Neural progenitor cell (in vitro differentiated cells): ENCODE data around the gene POU6F2. TPM values are rescaled to one million over a fixed set of nuclear protein-coding genes. Genes with fewer than 3 reads are reported as not detected.

Experiments
- DNase-seq: peaks from one replicate; pipeline ENCODE4 v3.0.0-alpha.2; 2016; ENCODE audit warnings: low spot score
- H2AFZ ChIP-seq: fragments of 200-600 bp; sonication (generic); replicated peaks from 2 replicates; pipeline ENCODE4 v1.6.1; 2016; ENCODE audit warnings: antibody characterized with exemption
- H3F3A ChIP-seq: fragments of 200-600 bp; sonication (generic); 2 replicates; pipeline ENCODE4 v1.6.1; 2016; ENCODE audit warnings: antibody characterized with exemption, low read depth
- H3K27ac ChIP-seq: fragments of 200-600 bp; sonication (generic); 2 replicates; pipeline ENCODE4 v1.5.1; 2016; ENCODE audit warnings: mild to moderate bottlenecking
- H3K27me3 ChIP-seq: fragments of 200-600 bp; sonication (generic); 2 replicates; pipeline ENCODE4 v1.6.1; 2016; ENCODE audit warnings: mild to moderate bottlenecking, moderate library complexity
- H3K36me3 ChIP-seq: fragments of 200-600 bp; sonication (generic); 2 replicates; pipeline ENCODE4 v1.5.1; 2016
- H3K4me1 ChIP-seq: fragments of 200-600 bp; sonication (generic); 2 replicates; pipeline ENCODE4 v1.6.1; 2016; ENCODE audit warnings: mixed run types
- H3K4me2 ChIP-seq: fragments of 200-600 bp; sonication (generic); 2 replicates; pipeline ENCODE4 v1.6.1; 2016
- H3K4me3 ChIP-seq: fragments of 200-600 bp; sonication (generic); 2 replicates; pipeline ENCODE4 v1.5.1; 2016
- H3K79me2 ChIP-seq: fragments of 200-600 bp; sonication (generic); 2 replicates; pipeline ENCODE4 v1.6.1; 2016; ENCODE audit warnings: low read depth
- H3K9ac ChIP-seq: fragments of 200-600 bp; sonication (generic); 2 replicates; pipeline ENCODE4 v1.6.1; 2016
- H3K9me3 ChIP-seq: fragments of 200-600 bp; sonication (generic); 2 replicates; pipeline ENCODE4 v1.5.1; 2016; ENCODE audit warnings: low read depth
- H4K20me1 ChIP-seq: fragments of 200-600 bp; sonication (generic); 2 replicates; pipeline ENCODE4 v1.6.1; 2016; ENCODE audit warnings: low read depth
- H3K27ac Mint-ChIP-seq: 3 replicates; pipeline ENCODE4 v1.8.0; 2021; ENCODE audit warnings: mixed read lengths
- H3K27me3 Mint-ChIP-seq: 2 replicates; pipeline ENCODE4 v1.8.0; 2022; ENCODE audit warnings: low read depth, mild to moderate bottlenecking, inconsistent platforms, moderate library complexity, mixed read lengths; ENCODE audit not compliant: insufficient read depth
- H3K36me3 Mint-ChIP-seq: 3 replicates; pipeline ENCODE4 v1.8.0; 2021; ENCODE audit warnings: mixed read lengths
- H3K4me1 Mint-ChIP-seq: 3 replicates; pipeline ENCODE4 v1.8.0; 2021; ENCODE audit warnings: mixed read lengths
- H3K4me3 Mint-ChIP-seq: 3 replicates; pipeline ENCODE4 v1.8.0; 2021; ENCODE audit warnings: mild to moderate bottlenecking, moderate library complexity, mixed read lengths
- H3K9me3 Mint-ChIP-seq: 3 replicates; pipeline ENCODE4 v1.8.0; 2020; ENCODE audit warnings: mixed read lengths
- EZH2 ChIP-seq: fragments of 200-600 bp; sonication (generic); IDR thresholded peaks from 2 replicates; pipeline ENCODE4 v1.6.1; 2017; ENCODE audit warnings: antibody characterized with exemption, mild to moderate bottlenecking, moderate library complexity
- EZH2phosphoT487 ChIP-seq: fragments of 200-600 bp; sonication (generic); IDR thresholded peaks from 2 replicates; pipeline ENCODE4 v1.6.1; 2017; ENCODE audit warnings: antibody characterized with exemption
- total RNA-seq: library from RNA; depleted of rRNA; stranded (reverse); fragments of >200 nt; gene quantifications from 2 replicates; pipeline ENCODE4 v1.2.3, GENCODE V29; 2015; ENCODE audit warnings: low replicate concordance
- TF ChIP-seq, protein P1 (sequence below): fragments of 200-600 bp; sonication (generic); IDR thresholded peaks from 2 replicates; pipeline ENCODE4 v1.5.1; 2017; ENCODE audit warnings: antibody characterized with exemption, mild to moderate bottlenecking

Gene POU6F2
- total RNA-seq, 1 donor from 2014 or later, result 3.4 TPM

GRCh38 chr7:39130857-39131526 is 153.3 kb downstream of the POU6F2 start:
- TF ChIP-seq EZH2, result no peak
- TF ChIP-seq, protein P1, sequence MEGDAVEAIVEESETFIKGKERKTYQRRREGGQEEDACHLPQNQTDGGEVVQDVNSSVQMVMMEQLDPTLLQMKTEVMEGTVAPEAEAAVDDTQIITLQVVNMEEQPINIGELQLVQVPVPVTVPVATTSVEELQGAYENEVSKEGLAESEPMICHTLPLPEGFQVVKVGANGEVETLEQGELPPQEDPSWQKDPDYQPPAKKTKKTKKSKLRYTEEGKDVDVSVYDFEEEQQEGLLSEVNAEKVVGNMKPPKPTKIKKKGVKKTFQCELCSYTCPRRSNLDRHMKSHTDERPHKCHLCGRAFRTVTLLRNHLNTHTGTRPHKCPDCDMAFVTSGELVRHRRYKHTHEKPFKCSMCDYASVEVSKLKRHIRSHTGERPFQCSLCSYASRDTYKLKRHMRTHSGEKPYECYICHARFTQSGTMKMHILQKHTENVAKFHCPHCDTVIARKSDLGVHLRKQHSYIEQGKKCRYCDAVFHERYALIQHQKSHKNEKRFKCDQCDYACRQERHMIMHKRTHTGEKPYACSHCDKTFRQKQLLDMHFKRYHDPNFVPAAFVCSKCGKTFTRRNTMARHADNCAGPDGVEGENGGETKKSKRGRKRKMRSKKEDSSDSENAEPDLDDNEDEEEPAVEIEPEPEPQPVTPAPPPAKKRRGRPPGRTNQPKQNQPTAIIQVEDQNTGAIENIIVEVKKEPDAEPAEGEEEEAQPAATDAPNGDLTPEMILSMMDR, result no peak
- TF ChIP-seq EZH2phosphoT487, result no peak
- no peak overlapping the region for H3K27ac Mint-ChIP-seq
- Histone ChIP-seq H3K9me3 (no peaks in the 10 kb centered on the region), H3K9ac (no peak overlapping the region), H3F3A (peaks cover 7% of the 10 kb centered on the region), H3K27ac (no peak overlapping the region), H3K4me1 (peaks cover 22% of the 10 kb centered on the region), H3K4me2 (no peak overlapping the region), H2AFZ (no peak overlapping the region), H4K20me1 (peaks cover 5% of the 10 kb centered on the region), H3K79me2 (no peaks in the 10 kb centered on the region), H3K4me3 (no peak overlapping the region), H3K27me3 (no peaks in the 10 kb centered on the region), H3K36me3 (no peaks in the 10 kb centered on the region)
- no peaks in the 10 kb centered on the region for H3K9me3 Mint-ChIP-seq
- H3K4me3 Mint-ChIP-seq, result no peak overlapping the region
- peaks cover 8% of the 10 kb centered on the region for H3K4me1 Mint-ChIP-seq
- H3K27me3 Mint-ChIP-seq, result peaks cover 4% of the 10 kb centered on the region
- no peaks in the 10 kb centered on the region for H3K36me3 Mint-ChIP-seq
- DNase-seq, result peak; percentile 36

DNA sequence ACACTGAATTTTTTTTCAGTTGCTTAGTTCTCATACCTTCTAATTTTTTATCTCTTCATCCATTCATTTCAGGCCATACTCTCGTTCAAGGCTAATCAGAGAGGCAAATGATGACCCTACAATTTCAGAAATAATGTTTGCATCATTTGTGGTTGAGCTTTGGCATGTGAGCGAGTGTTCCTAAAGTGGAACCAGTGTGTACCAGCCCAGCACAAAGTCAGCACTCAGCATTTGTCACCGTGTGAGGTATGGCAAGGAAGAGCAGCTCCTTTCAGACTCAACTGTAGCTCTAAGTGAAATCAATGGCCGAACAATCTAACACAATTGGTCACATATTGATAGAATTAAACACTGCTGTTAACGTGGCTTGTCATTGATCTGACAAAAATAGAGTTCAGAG is 154.6 kb downstream of the POU6F2 start:
- no peak overlapping the region for H3K4me2 ChIP-seq
- Mint-ChIP-seq H3K36me3 (no peaks in the 10 kb centered on the region), H3K27me3 (peaks cover 3% of the 10 kb centered on the region), H3K4me3 (no peak overlapping the region), H3K4me1 (peaks cover 2% of the 10 kb centered on the region), H3K27ac (no peak overlapping the region), H3K9me3 (peaks cover 2% of the 10 kb centered on the region)
- no peak overlapping the region for H3K9ac ChIP-seq
- no peaks in the 10 kb centered on the region for H3K79me2 ChIP-seq
- no peak for DNase-seq
- H3K9me3 ChIP-seq, result no peaks in the 10 kb centered on the region
- peaks cover 13% of the 10 kb centered on the region for H3K4me1 ChIP-seq
- H3K27me3 ChIP-seq, result no peaks in the 10 kb centered on the region
- TF ChIP-seq, protein P1, result no peak
- TF ChIP-seq EZH2phosphoT487, result no peak
- TF ChIP-seq EZH2, result no peak
- H3F3A ChIP-seq, result no peaks in the 10 kb centered on the region
- H3K27ac ChIP-seq, result no peak overlapping the region
- H3K36me3 ChIP-seq, result no peaks in the 10 kb centered on the region
- no peak overlapping the region for H3K4me3 ChIP-seq
- H2AFZ ChIP-seq, result no peak overlapping the region
- H4K20me1 ChIP-seq, result no peaks in the 10 kb centered on the region

- no peak overlapping the region for H3K27ac ChIP-seq
- H2AFZ ChIP-seq, result no peak overlapping the region
- no peak overlapping the region for H3K9ac ChIP-seq
- H3K4me1 ChIP-seq, result peaks cover 13% of the 10 kb centered on the region
- no peaks in the 10 kb centered on the region for H3K36me3 ChIP-seq
- H3K27me3 Mint-ChIP-seq, result no peaks in the 10 kb centered on the region
- no peak overlapping the region for H3K4me2 ChIP-seq
- DNase-seq, result no peak
- no peaks in the 10 kb centered on the region for H3F3A ChIP-seq
- no peaks in the 10 kb centered on the region for H3K9me3 ChIP-seq
- TF ChIP-seq EZH2phosphoT487, result no peak
- TF ChIP-seq, protein P1, result no peak
- TF ChIP-seq EZH2, result no peak
- H3K4me3 Mint-ChIP-seq, result no peak overlapping the region
- H3K4me1 Mint-ChIP-seq, result peaks cover 2% of the 10 kb centered on the region
- no peaks in the 10 kb centered on the region for H3K79me2 ChIP-seq
- H3K9me3 Mint-ChIP-seq, result peaks cover 8% of the 10 kb centered on the region
- H4K20me1 ChIP-seq, result no peaks in the 10 kb centered on the region
- H3K27ac Mint-ChIP-seq, result no peak overlapping the region
- H3K27me3 ChIP-seq, result no peaks in the 10 kb centered on the region
- no peak overlapping the region for H3K4me3 ChIP-seq
- no peaks in the 10 kb centered on the region for H3K36me3 Mint-ChIP-seq
These were observed 155.4 kb downstream of the POU6F2 start for GRCh38 chr7:39133088-39133487.
